Measurements from ENCODE around the gene ACP7.
"Not testable (repeated sequence)": the region's sequence is repeated elsewhere in the genome, so short reads cannot be mapped to it uniquely, and the experiment has no call there.

Gene ACP7

DNA sequence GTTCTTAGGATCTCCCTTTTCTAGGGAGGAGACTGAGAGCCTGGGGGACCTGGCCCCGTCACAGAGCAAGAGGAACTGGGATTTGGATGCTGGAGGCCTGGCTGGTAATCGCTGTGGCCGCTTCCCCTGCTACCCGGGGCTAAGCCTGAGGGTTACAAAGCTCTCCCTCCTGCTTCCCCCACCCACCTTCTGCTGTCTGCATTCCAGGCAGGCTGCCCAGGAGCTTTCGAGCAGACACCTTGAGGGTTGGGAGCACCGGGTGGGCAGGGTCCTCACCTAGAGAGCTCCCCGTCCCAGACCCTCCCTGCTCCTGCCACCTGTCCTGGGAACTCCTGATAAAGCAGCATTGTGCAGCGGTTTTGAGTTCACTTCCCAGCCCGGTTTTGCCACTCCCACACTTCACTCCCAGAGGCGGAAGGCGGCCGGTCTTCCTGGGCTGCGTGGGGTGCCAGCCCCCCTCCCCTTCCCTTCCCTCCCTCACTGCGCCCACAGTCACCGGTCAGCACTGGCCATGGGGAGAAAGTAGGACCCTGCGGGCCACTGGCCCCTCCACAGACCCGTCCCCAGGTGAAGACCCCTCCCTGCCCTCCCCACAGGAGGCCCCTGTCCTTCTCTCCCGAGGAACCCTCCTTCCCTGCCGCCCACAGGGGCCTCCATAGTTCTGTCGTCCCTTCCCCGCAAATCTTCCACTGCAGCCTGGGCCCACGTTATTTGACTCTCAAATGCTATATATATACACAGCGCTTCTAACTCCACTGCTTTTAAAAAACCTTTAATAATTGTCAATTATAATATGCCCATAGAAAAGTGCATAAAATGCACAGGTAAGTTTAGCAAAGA is 49.5 kb downstream of the ACP7 start:
- no peak for DNase-seq

DNA sequence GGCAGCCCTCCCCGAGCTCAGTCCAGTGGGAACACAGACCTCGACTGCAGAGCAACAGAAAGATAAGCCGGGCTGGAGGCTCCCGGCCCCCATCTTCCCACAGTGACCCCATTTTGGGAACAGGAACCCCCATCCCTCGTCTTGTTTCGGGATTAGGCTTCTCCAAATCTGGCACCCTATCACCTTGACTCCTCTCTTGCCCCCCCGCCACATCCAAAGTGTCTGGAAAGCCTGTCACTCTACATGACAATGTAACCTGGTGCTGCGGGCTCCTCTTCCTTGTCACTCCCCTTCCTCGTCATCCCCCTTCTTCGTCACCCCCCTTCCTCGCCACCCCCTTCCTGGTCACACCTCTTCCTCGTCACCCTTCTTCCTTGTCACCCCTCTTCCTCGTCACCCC is 51.5 kb downstream of the ACP7 start:
- DNase-seq, result no peak

DNA sequence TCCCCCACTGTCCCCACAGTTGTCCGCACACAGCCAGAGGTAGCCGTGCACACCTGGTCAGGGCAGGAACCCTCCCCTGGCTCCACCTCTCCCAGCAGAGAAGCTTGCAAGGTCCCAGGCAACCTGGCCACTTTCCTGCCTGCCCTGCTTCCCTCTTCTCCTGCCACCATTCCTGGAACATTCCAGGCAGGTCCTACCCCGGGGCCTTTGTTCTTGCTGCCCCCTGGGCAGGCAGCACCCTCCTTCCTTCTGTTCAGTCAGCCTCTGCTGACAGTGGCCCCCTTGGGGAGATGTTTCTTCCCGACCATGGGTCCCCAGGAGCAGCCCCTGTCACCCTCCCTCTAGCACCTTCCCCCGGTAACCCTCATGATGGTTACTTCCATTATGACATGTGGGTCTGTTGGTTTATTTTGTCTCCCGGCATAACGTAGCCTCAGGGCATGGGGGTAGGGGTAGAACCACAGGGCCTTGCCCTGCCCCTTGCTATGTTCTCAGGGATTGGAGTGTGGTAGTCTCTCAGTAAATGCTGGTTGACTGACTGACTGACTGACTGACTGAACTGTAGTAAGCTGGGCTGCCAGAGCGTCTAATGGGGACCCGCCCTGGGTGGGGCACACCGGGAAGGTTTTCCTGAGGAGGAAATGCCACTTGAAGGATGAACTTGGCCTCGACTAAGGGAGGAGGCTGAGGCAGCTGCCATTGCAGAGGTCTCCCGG is 52.2 kb downstream of the ACP7 start:
- DNase-seq, result no peak

DNA sequence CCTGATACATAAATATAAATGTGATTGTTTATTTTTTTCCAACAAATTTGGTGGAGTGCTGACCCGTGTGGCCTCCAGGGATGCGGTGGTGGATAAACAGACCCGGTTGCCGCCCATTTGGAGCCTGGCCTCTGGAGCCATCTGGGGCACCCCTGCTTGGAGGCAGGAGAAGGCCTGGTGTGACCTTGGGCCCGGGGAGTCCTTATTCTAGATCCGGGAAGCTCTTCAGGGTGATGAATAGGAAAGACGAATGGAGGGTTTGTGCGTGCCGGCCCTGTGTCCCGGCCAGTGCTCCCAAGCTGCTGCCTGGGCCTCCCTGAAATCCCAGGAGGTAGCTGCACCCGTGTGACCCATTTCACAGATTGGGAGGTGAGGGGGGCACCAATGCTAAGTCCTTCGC is 53.0 kb downstream of the ACP7 start:
- DNase-seq, result no peak

DNA sequence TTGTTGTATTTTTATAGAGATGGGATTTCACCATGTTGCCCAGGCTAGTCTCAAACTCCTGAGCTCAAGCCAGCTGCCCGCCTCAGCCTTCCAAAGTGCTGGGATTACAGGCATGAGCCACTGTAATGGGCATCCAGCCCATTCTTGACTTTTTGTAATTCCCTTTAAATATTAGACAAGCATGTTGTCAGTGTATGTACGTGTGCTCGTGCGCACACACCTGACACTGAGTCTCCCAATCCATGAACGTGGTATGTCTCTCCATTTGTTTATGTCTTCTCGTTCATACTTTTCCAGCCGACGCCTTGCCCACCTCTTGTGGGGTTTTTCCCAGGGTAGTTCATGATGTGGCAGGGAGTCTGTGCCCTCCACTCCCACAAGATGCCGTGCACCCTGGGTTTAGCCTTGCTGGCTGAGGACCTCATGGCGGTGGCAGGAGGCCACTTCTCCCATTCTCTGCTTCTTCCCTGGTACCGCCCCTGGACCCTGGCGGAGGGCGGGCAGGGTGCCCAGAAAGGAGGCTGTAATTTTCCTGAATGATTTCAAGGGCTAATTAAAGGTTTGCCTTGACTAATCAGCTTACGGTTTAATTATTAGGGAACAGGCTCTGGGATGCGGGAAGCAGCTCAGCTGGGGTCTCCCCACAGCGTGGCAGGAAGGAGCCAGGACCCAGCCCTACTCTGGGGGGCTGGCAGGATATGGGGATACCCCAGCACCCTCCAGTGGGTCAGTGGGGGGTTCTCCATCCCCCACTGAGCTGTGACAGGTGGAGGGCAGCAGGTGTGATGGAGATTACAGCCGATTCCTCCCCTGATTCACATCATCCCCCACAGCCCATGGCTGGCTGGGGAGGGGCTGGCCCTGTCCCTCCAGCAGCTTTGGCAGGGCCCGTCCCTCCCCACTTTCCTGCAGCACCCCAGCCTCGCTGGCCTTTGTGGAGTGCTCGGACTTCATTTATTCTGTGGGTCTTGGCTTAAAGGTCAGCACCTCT is 54.3 kb downstream of the ACP7 start:
- no peak for DNase-seq

DNA sequence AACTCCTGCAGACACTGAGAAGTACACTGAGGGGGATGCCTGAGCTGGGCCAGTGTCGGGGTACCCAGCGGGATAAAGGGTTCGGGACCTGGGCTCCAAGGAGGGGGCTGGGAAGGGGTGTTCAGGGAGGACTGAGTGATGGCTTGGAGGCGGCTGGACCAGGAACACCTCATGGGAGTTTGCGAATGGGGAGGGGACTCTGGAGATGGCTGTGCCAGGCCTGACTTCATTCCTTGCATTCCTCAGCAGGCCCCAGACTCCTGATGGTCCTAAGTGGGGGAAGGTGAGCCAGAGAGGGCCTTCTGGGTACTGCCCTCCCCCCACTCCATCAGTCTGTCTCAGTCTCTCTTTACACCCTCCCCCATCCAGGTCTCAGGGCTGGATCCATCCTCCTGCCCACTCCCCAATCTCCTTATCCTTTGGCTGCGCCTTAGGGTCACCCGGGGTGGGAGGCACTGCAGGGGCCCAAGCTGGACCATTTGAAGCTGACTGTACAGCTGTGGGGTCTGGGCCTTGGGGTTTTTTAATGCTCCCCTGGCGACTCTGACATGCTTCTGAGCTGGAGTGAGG is 55.2 kb downstream of the ACP7 start:
- no peak for DNase-seq

DNA sequence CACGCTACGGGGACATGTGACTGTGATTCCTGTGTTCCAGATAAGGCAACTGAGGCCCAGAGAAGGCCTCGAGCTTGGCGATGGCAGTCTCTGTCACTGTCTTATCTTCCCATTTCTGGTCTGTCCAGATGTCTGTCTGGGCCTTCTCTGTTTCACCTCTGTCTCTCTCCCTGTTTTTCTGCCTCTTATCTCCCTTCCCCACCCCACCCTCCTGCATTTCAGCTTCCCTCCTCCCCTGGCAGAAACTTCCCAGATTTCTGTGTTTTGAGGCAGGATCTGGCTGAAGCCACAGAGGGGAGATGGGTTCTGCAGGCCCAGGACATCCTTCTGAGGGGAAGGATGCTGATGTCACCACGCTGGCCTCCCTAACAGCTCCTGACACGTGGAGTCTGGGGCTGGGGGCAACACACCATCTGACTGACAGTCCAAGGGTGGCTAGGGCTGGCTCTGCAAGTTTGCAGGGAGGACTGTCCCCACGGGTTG is 55.8 kb downstream of the ACP7 start:
- no peak for DNase-seq

DNA sequence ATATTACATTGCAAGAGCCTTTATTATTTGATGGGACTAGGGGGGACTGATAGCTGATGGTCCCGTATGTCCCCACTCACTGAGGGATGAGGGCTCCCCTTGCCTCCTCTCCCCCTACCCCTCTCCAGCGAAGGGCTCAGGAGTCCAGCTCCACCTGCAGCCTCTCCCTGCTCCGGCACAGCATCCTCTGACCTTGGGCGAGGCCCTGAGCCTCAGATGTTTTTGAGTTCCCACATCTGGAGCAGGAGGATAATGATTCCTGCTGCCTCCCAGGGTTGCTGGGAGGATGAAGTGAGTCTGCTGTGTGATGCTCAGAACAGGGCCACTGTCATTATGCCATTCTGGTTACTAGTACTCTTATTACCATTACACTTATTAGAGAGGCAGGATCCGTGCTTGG is 56.4 kb downstream of the ACP7 start:
- DNase-seq, result no peak

DNA sequence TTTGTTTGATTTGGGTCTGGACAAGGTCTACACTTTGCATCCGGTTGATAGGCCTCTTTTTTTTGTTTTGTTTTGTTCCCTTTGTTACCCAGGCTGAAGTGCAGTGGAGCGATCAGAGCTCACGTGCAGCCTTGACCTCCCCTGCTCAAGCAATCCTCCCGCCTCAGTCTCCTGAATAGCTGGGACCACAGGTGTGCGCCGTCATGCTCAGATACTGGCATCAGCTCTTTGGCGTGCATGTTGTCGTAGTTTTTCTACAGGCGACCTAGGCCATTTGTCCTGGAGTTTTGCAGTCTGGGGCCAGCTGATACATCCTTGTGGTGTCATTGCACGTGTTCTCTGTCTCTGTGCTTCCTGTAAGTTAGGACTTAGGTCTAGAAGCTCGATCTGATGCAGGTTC is 57.8 kb downstream of the ACP7 start:
- DNase-seq, result no peak

DNA sequence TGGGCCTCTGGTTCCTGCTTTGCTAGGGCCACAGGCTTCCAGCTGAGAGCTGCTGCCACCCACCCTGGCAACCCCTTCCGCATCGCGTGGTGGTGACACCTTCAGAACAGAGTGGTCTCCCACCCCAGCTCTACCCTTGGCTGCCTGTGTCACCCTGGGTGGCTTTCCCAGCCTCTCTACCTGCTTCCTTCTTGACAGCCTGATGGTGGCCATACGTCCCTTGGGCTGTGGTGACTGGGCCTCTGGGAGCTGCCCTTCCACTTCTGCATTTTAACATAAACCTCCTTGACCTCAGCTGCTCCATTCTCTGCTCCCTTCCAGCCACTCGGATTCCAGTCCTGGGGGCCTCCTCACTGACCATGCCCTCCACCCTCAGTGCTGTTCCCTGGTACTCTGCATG is 58.5 kb downstream of the ACP7 start:
- no peak for DNase-seq

DNA sequence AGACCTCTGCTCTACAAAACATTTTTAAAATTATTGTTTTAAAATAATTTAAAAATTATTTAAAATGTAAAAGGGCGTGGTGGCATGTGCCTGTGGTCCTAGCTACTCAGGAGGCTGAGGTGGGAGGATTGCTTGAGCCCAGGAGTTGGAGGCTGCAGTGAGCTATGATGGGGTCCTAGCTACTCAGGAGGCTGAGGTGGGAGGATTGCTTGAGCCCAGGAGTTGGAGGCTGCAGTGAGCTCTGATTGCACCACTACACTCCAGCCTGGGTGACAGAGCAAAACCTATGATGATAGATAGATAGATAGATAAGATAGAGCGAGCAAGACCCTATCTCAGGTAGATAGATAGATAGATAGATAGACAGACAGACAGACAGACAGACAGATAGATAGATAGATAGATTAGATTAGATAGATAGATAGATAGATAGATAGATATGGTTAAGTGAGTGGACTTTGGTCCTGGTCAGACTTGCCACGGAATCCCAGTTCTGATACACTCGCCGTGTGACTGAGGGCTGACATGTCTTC is 59.7 kb downstream of the ACP7 start:
- DNase-seq, result not testable (repeated sequence)

DNA sequence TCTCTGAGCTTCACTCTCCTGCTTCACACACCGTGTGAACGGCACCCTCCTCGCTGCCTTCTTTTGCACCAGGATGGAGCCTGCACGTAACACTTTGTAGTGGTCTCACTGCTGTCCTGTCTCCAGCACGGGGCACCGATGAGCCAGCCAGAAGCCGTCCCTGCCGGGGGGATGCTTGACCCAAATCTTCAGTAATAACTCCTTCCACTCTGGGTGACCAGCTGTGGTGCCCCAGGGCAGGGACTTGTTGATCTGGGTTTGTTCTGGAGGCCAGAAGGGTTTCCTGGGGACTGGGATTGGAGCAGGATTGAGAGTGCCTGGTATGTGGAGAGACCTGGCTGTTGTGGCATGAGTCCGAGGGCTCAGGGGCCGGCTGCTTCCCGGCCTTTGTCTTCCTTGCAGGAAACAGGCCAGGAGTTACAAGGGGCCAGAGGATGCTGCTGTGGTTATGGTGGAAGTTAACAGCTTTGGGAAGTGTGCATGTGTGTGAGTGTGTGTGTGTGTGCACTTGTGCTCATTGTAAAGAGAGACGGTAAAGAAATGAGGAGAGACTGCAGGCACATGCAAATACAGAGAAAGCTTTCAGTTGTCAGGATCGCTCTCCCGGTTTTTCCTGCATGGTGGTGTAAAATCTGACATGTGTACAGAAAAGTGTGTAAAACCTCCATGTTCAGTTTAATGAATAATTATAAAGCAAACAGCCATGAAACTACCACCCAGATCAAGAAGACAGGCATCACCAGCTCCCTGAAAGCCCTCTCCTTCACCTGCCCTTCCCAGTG is 60.3 kb downstream of the ACP7 start:
- no peak for DNase-seq

DNA sequence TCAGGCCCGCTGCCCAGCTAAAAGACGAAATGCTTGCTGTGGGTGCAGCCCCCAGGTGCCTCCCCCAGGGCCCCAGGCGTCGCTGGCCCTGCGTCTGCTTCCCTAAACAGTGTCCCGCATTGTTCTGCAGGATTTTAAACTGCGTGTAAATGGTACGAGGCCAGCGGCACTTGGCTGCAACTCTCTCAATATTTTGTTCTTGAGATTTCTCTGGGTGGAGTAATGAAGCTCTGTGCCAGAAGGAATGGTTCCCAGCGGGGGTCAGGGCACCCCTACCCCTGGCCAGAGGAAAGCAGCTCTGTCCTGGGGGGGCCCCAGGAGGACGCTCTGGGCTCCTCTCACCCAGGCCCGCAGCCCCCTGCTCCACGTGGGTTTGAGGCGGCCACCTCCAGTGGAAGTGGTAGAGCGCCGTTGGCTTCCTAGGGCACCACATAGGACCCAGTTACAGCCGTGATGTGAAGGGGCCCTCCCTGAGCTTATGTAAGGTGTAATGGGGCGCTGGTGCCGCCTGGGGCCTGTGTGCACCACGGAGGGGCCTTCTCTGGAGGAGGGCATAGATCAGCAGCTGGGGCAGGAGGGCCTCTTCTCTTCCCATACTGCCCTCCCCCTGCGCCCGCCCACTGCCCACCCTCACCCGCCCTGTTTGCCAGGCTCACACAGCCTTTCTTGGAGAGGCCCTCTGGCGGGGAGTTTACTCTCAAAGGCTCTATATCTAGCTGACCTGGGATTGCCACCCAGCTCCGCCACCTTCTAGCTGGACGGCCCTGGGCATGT is 61.2 kb downstream of the ACP7 start:
- no peak for DNase-seq

DNA sequence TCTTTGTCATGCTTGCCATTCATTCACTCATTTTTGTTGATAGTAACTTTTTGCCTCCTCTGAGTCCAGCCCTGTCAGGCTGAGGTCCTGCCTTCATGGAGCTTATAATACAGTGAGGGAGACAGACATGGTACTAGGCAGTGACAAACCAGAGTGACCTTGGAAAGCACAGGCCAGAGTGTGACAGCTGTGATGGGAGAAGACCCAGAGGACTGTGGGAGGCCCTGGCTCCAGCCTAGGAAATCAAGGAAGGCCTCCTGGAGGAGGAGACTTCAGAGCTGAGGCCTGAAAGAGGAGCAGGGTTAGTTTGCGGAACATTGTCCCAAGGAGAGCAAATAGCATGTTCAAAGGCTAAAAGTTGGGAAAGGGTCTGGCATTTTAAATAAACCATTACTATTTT is 61.9 kb downstream of the ACP7 start:
- no peak for DNase-seq

DNA sequence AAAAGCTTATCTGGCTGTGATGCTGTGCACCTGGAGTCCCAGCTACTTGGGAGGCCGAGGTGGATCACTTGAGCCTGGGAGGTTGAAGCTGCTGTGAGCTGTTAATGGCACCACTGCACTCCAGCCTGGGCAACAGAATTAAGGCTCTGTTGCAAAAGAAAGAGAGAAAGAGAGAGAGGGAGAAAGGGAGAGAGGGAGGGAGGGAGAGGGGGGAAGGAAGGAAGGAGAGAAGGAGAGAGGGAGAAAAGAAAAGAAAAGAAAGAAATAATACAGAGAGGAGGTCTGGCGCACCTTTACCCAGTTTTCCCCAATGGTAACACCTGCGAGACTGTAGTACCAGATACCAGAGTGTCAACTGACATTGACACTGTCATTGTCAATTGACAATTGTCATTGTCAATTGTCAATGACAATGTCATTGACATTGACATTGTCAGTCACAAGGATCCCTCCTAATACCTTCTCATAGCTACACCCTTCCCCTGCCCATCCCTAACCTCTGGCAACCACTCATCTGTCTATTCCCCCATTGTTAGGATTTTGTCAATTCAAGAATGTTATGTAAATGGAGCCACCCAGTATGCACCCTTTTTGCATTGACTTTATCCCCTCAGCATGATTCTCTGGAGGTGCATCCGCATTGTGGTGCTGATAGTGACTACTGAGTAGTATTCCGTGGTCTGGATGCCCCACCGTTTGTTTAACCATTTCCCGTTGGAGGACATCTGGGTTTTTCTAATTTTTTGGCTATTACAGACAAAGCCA is 62.7 kb downstream of the ACP7 start:
- no peak for DNase-seq

DNA sequence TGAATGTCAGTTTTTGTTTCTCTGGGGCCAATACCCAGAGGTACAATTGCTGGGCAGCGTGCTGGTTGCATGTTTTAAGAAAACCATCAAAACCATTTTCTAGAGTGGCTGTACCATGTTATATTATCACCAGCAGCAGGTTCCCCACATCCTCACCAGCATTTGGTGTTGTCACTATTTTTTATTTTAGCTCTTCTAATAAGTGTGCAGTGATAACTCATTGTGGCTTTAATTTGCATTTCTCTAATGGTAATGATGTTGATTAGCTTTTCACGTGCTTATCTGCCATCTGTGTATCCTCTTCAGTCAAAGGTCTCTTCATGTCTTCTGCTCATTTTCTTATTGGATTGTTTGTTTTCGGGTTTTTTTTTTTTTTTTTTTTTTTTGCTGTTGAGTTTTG is 63.3 kb downstream of the ACP7 start:
- DNase-seq, result no peak

DNA sequence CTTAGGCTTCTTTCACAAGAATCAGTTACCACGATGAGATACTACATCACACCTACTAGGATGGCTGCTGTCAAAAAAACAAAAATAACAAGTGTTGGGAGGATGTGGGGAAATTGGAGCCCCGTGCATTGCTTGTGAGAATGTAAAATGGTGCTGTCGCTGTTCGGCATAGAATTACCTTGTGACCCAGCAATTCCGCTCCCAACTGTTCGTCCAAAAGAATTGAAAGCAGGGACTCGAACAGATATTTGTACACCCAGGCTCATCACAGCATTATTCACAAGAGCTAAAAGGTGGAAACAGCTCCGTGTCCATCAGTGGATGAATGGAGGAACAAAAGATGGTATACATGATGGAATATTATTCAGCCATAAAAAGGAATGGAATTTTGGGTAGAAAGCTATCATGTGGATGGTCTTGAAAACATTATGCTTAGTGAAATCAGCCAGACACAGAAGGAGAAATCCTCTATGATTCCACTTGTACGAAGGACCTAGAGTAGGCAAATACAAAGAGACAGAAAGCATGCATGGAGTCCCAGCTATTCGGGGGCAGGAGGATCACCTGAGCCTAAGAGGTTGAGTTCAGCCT is 64.9 kb downstream of the ACP7 start:
- DNase-seq, result no peak

DNA sequence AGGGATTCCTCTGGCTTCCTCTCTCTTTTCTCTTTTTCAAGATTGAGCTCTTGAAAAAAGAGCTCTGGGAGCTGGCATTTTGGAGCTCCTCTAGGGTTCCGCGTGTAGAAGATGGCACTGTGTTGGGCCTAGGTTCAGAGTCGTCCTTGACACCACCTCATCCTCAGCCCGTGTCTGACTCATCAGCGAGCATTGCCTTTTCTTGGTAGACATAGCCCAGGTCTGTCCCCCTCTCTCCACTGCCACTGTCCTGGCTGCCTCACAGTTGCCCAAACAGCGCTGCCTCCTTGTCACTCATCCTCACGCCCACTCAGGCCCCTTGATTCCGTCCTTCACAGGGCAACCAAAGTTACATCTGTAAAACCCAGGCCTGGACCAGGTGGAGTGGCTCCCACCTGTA is 66.1 kb downstream of the ACP7 start:
- DNase-seq, result no peak

DNA sequence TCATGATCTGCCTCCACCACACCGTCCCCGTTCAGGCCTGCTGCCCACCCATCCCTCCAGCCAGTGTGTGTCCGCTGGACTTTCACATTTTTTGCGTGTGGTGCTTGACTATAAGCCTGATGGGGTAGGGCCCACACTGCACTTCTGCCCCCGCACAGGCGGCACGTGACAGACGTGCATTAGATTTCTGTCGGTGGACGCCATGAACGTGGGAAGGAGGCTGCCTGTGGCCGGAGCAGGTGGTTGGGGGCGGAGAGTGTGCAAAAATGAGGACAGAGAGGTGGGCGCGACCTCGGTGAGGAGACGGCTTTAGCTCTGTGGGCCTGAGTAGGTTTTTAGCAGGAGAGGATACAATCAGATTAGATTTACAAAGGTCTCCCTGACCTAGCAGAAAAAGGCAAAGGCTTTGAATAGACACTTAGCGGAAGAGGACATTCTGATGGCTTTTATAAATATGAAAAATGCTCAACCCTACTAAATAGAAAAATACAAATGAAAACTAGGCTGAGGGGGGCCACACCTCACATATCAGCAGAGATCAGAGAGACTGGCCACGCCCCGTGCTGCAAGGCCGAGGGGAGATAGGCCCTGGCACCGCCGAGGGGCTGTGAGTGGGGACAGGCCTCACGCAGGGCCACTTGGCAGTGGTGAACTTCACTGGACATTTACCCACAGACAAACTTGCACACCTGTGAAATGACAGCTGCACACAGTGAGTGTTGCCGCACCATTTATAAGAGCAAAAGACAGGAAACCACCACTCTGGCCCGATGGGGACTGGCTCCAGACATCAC is 66.8 kb downstream of the ACP7 start:
- no peak for DNase-seq
